NCI-H2227 (cell line): ENCODE measurements around the gene PIH1D1.
"Not testable (repeated sequence)": the region's sequence is repeated elsewhere in the genome, so short reads cannot be mapped to it uniquely, and the experiment has no call there.

Source experiments
- DNase-seq: peaks from one replicate; lab custom pipeline; 2025; ENCODE audit not compliant: unreplicated experiment; lab: John Stamatoyannopoulos, UW

Gene PIH1D1

GRCh38 chr19:49456326-49456725 lies 4.7 kb upstream of the PIH1D1 start:
- no peak for DNase-seq

- no peak for DNase-seq
Measured at GRCh38 chr19:49455773-49456172, 4.2 kb upstream of the PIH1D1 start.

DNA sequence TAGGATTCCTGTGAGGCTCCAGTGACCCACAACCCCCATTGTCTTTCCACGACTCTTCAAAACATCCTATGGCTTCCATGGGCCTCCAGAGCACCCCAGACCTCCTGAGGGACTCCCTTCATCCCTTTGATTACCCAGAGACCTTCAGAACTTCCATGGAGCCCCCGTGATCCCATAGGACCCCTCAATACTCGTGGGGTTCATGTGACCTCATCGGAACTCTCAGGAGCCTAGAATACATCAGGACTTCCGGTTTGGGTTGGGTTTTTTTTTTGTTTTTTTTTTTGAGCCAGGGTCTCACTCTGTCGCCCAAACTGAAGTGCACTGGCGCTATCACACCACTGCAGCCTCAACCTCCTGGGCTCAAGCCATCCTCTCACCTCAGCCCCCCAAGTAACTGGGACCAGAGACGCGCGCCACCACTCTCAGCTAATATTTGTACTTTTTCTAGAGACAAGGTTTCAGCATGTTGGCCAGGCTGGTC lies 2.2 kb upstream of the PIH1D1 start:
- DNase-seq: no peak

DNA sequence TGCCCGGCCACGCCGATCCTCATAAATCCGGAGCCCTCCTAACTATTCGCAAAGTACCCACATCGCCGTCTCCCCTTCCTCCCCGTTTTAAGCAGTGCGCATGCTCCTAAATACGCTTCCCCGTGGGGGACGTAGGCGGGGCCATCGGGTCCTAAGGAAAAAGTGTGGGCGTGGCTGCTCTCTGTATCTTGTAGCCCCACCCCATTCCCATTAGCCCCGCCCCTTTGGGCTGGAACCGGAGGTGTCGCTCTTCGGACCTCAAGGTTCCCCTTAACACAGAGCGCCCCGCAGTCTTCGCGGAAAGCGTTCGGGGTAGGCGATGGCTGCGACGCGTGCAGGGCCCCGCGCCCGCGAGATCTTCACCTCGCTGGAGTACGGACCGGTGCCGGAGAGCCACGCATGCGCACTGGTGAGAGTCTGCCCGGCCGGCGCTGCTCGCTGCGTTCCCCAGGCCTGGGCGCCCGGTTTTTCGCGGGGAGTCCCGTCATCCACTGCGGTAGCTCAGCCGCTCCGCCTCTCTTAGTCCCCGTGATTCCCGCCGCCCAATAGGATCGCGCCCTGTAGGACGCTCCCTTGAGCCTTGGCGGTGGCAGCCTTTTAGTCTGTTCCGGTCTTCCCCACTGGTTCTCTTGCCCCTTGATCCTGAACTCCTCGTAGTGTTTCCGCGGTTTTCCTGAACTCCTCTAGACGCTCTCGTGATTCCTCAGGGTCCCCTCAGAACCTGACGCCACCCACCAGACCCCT lies 1.6 kb upstream of the PIH1D1 start, which contains the start of gene ALDH16A1:
Gene ALDH16A1, plus strand, starts transcription at position 213 of the 744 bp plus-strand sequence. Its CDS starts 107 bp downstream, at position 320.
- peak; percentile 96 for DNase-seq

DNA sequence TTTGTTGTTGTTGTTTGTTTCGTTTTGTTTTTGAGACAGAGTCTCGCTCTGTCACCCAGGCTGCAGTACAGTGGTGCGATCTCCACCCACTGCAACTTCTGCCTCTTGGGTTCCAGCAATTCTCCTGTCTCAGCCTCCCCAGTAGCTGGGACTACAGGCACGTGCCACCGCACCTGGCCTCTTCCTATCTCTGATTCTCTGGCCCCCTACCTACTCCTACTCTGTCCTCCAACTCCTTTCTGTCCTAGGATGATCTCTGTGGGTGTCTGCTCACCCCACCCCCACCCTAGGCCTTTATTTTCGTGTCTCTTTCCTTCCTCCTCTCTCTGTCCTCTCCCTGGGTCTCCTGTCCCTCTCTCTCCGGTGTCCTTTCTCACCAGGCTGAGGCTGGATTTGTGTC lies 1.2 kb downstream of the PIH1D1 start:
- DNase-seq: no peak

GRCh38 chr19:49448432-49448786 lies 3.2 kb downstream of the PIH1D1 start:
- no peak for DNase-seq

GRCh38 chr19:49447485-49448431 lies 3.9 kb downstream of the PIH1D1 start:
- peak; percentile 49 for DNase-seq

DNA sequence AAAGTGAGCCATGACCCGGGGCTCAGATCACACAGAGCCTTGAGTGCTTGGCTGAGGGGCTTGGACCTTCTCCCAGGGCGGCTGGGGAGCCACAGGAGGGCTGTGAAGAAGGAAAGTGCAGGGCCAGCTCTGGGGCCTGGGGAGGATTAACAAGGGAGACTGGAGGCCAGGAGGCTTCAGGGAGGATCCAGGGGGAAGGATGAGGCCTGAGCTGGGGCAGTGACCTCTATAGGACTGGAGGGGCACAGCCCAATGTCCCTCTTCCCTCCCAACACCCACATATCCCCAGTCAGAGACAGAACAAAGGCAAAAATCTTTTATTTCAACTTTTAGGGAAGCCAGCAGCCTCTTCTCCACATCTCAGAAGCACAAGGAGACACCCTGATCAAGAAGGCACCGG lies 5.6 kb downstream of the PIH1D1 start:
- DNase-seq: no peak

DNA sequence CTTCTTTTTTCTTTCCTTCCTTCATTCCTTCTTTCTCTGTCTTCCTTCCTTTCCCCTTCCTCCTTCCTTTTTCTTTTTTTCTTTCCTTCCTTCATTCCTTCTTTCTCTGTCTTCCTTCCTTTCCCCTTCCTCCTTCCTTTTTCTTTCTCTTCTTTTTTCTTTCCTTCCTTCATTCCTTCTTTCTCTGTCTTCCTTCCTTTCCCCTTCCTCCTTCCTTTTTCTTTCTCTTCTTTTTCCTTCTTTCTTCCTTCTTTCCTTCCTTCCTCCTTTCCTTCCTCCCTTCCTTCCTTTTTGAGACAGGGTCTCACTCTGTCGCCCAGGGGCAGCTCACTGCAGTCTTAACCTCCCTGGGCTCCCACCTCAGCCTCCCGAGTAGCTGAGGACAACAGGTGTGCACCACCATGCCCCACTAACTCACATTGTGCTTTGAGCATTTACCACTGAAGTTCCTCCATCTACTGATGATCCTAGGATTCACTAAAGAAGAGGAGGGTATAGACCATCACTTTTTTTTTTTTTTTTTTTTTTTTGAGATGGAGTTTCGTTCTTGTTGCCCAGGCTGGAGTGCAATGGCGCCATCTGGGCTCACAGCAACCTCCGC lies 7.4 kb downstream of the PIH1D1 start:
- DNase-seq: not testable (repeated sequence)

DNA sequence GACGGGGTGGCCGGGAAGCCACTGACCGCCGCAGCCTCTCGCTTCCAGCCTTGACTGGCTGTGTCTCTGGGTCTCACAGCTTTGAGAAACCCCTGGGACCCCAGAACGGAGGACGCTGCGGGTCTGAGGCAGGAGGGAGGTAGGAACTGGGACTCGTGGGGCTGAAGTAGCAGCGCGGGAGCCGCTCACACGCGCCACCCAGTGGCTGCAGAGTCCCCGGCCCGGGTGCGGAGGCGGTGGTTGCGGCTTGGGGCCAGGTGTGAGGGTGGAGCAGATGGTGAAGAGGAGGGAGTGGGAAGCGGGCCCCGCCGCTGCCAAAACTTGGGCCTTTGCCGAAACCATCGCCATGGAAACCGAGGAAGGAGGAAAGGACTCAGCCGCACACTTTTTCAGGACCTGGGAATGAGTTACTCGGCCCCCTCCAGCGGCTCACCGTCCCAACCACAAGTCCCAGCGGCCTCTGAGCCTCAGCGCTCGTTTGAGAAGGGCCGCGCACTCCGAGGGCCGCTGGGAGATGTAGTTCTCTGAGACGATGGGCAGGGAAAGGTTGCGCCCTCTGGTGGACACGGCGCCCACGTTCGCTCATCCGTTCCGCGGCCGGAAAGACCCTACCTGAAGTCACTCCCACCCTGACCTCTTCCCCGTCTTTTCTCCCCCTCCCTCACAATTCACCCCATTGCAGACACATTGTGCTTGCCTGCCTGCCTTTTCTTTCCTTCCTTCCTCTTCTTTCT lies 8.1 kb downstream of the PIH1D1 start:
- DNase-seq: peak; percentile 94

DNA sequence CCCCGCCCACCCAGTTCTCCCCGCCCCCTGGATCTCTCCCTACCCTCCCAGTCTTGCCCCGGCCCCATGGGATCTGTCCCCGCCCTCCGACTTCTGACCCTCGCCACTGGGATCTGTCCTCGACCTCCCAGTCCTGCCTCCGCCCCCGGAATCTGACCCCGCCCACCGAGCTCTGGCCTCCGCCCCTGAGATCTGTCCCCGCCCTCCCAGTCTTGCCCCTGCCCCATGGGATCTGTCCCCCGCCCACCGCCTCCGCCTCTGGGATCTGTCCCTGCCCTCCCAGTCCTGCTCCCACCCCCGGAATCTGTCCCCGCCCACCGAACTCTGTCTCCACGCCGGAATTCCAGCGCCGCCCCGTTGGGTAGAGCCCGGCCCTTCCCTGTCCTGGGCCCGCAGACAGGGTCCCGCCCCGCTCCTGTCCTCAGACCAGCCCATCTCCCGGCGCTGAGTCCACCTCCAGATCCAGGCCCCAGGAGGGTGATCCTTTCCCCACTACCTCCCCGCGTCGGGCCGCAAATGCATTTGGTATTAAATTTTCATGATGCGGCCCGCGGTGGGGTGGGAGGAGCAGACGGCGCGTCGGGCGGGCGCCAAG lies 8.7 kb downstream of the PIH1D1 start:
- DNase-seq: peak; percentile 85

DNA sequence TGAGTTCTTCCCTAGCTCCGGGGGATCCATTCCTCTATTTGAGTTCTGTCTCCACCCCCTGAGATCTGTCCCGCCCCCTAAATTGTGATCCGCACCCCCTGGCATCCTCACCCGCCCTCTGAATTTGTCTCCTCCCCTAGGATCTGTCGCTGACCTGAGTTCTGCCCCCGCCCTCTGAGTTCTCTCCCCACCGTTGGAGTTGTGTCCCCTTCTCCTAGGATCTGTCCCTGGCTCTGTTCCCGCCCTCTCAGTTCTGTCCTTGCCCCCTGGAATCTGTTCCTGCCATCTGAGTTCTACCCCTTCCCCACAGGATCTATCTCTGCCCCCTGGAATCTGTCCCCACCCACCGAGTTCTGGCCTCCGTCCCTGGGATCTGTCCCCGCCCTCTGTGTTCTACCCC lies 9.3 kb downstream of the PIH1D1 start:
- DNase-seq: no peak

- no peak for DNase-seq
Measured at GRCh38 chr19:49441960-49442350, 9.7 kb downstream of the PIH1D1 start.

DNA sequence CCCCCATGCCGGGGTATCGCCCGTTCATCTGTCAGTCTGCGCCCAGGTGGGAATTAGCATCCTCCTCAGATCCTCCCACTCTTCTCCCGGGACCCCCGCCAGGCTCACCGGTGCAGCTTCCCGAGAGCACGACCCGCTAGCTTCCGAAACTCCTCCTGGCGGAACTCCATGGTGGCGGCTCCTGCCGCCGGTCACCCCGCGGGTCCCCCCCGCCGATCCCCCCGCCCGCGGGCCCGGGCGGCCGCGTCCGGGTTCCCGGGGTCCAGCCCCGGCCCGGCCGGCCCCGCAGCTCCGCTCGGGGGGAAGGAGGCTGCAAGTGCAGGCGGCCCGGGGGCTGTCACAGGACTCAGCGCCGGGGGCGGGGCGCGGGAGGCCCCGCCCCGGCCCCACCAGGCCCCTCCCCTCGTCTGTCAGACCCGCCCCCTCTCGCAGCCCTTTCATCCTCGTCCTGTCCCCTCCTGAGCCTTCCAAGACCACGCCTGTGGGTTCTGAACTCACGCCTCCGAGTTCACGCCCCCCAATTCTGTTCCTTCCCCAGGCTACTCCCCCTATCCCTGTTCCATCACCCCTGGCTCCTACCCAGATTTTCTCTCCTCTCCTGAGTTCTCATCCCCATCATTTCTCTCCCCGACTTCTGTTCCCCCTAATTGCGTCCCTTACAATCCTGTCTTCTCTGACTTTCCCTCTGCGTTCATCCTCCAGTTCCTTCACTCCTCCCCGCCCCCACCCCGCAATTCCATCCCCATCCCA lies 10.2 kb downstream of the PIH1D1 start, which contains the start of gene SLC17A7:
Gene SLC17A7, minus strand, starts transcription at position 318 of the 750 bp plus-strand sequence. Its CDS starts 148 bp downstream, at position 170.
- peak; percentile 58 for DNase-seq

GRCh38 chr19:49440439-49441209 lies 11.0 kb downstream of the PIH1D1 start:
- DNase-seq: no peak

DNA sequence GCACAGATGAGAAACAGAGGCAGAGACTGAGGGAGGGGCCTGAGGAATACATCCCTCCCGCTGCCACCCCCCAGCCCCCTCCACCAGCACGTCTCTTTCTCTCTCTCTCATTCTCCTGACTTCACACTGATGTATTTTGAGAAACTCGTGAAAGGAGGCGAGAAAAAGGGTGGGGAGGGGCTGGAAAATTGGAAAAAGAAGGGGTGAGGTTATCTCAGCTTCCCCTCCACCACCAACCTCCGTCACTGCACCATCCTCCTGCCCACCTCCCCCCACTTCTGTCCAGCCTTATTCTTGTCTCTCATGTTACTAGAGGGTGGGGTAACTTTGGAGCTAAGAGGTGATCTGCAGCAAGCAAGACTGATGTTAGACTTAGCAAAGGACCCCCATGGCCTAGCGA lies 11.8 kb downstream of the PIH1D1 start:
- no peak for DNase-seq

GRCh38 chr19:49438261-49438660 lies 13.4 kb downstream of the PIH1D1 start:
- no peak for DNase-seq

GRCh38 chr19:49437231-49437630 lies 14.4 kb downstream of the PIH1D1 start:
- no peak for DNase-seq
